HL-60 (cell line): ENCODE data around the gene SUCO.

Experiments used
- DNase-seq, 2 experiments: peaks; one replicate each; pipeline ENCODE4 v3.0.0-alpha.2; 2010 to 2020; ENCODE audit warnings: low read depth in 1 of 2, low spot score in 1 of 2
- H3K27ac ChIP-seq: fragments of 250-450 bp; sonication (Bioruptor Pico); replicated peaks from 2 replicates; pipeline ENCODE4 v1.5.1; 2020; ENCODE audit warnings: mild to moderate bottlenecking, moderate library complexity
- H3K27me3 ChIP-seq: fragments of 250-450 bp; sonication (Bioruptor Pico); 2 replicates; pipeline ENCODE4 v1.5.1; 2021; ENCODE audit warnings: mild to moderate bottlenecking, moderate library complexity; ENCODE audit not compliant: insufficient read depth, poor library complexity, severe bottlenecking
- H3K4me3 ChIP-seq: replicated peaks from 2 replicates; pipeline ENCODE4 v1.5.1; 2011; ENCODE audit warnings: mild to moderate bottlenecking, control low read depth, low read length; ENCODE audit not compliant: insufficient read depth
- CTCF ChIP-seq: IDR thresholded peaks from one replicate; pipeline ENCODE4 v1.5.1; 2011; ENCODE audit warnings: low read length, control low read depth, inconsistent platforms; ENCODE audit not compliant: insufficient read depth
- GABPA ChIP-seq: IDR thresholded peaks from 2 replicates; pipeline ENCODE4 v1.6.1; 2012; ENCODE audit warnings: low read depth
- POLR2AphosphoS5 ChIP-seq: IDR thresholded peaks from 2 replicates; pipeline ENCODE4 v1.6.1; 2012; ENCODE audit warnings: low read depth
- SPI1 ChIP-seq: IDR thresholded peaks from 2 replicates; pipeline ENCODE4 v1.6.1; 2012; ENCODE audit warnings: low read depth, mild to moderate bottlenecking, borderline replicate concordance
- TF ChIP-seq, protein P1 (sequence below): IDR thresholded peaks from 2 replicates; pipeline ENCODE4 v1.6.1; 2012; ENCODE audit warnings: low read depth; ENCODE audit not compliant: insufficient replicate concordance

The SUCO gene

DNA sequence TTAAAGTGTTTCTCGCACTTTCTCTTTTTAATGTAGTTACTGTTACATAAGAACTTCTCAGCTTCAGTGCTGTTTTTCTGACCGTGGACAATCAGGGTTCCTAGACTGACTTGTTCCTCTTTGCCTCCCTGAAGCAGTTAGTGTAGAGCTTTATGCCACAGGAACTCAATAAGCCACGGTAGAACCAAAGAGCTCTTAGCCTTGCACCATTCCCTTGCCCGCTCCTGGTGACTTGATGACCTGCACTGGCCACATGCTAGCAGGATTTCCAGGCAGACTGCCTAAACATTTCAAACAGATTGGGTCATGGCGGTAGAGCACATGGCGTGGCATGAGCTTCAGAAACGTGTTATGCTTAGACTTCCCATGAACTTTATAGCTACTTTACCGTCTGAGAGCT, 107.2 kb downstream of the SUCO start:
- H3K27ac ChIP-seq, result no peak overlapping the region
- TF ChIP-seq, protein P1, sequence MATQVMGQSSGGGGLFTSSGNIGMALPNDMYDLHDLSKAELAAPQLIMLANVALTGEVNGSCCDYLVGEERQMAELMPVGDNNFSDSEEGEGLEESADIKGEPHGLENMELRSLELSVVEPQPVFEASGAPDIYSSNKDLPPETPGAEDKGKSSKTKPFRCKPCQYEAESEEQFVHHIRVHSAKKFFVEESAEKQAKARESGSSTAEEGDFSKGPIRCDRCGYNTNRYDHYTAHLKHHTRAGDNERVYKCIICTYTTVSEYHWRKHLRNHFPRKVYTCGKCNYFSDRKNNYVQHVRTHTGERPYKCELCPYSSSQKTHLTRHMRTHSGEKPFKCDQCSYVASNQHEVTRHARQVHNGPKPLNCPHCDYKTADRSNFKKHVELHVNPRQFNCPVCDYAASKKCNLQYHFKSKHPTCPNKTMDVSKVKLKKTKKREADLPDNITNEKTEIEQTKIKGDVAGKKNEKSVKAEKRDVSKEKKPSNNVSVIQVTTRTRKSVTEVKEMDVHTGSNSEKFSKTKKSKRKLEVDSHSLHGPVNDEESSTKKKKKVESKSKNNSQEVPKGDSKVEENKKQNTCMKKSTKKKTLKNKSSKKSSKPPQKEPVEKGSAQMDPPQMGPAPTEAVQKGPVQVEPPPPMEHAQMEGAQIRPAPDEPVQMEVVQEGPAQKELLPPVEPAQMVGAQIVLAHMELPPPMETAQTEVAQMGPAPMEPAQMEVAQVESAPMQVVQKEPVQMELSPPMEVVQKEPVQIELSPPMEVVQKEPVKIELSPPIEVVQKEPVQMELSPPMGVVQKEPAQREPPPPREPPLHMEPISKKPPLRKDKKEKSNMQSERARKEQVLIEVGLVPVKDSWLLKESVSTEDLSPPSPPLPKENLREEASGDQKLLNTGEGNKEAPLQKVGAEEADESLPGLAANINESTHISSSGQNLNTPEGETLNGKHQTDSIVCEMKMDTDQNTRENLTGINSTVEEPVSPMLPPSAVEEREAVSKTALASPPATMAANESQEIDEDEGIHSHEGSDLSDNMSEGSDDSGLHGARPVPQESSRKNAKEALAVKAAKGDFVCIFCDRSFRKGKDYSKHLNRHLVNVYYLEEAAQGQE, result no peak
- TF ChIP-seq GABPA (no peak), CTCF (no peak), SPI1 (no peak), POLR2AphosphoS5 (no peak)
- DNase-seq, result peak in 1 of 2 experiments; percentile 17
- no peak overlapping the region for H3K4me3 ChIP-seq
- H3K27me3 ChIP-seq, result no peaks in the 10 kb centered on the region

DNA sequence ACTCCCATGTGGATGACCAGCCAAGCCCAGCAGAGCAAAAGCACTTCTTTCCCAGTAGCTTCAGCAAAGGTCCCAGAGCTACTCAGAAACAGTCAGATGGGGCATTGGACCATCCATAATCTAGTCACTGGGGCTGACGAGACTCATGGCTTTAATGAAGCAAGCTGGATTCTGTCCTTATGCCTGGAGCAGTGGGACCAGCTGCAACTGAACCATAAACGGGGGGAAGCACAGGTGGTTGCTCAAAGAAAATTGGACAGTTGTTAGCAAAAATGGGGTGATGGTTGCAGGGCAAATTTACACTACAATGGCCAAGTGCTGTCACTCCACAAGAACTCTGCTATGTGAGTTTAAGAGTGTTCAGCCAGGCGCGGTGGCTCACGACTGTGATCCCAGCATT, 108.5 kb downstream of the SUCO start:
- TF ChIP-seq POLR2AphosphoS5 (no peak), SPI1 (no peak), CTCF (no peak)
- Histone ChIP-seq H3K4me3 (no peak overlapping the region), H3K27ac (no peak overlapping the region), H3K27me3 (no peaks in the 10 kb centered on the region)
- DNase-seq, result no peak

- no peaks in the 10 kb centered on the region for H3K27me3 ChIP-seq
- TF ChIP-seq POLR2AphosphoS5 (no peak), SPI1 (no peak), CTCF (no peak), GABPA (no peak)
- TF ChIP-seq, protein P1, result no peak
- H3K4me3 ChIP-seq, result no peak overlapping the region
- no peak for DNase-seq
- H3K27ac ChIP-seq, result no peak overlapping the region
These were observed 110.0 kb downstream of the SUCO start for GRCh38 chr1:172642970-172643369.

GRCh38 chr1:172646653-172647052, 113.7 kb downstream of the SUCO start:
- Histone ChIP-seq H3K4me3 (no peak overlapping the region), H3K27me3 (no peaks in the 10 kb centered on the region), H3K27ac (no peak overlapping the region)
- TF ChIP-seq CTCF (no peak), POLR2AphosphoS5 (no peak), SPI1 (no peak), GABPA (no peak)
- TF ChIP-seq, protein P1, result no peak
- no peak for DNase-seq
